Stimulated activated CD4-positive, alpha-beta T cell treated with anti-CD3 and anti-CD28 coated beads, Interleukin-4, amount 100 ng/mL, for 48 hours (primary cell): Measurements from ENCODE around the gene PAQR3.

Experiments used
- DNase-seq, 2 donors: peaks; one replicate each; pipeline ENCODE4 v3.0.0-alpha.2; 2020; ENCODE audit warnings: low read depth in 2 of 2

PAQR3 gene

GRCh38 chr4:78862314-78862737 lies 76.9 kb downstream of the PAQR3 start:
- no peak for DNase-seq
